Natural killer cell (primary cell): ENCODE measurements around the gene ABHD12B. TPM values are rescaled to one million over a fixed set of nuclear protein-coding genes. Genes with fewer than 3 reads are reported as not detected.
A peak's percentile ranks its signal among the peaks of the same experiment; 100 is the strongest.

Experiments
- ATAC-seq, 3 donors: fragments of 150-1000 bp in 2 of 3; fragments of 200-7000 bp in 1 of 3; cut with Tn5 transposase; 1 replicate in 1 of 3; 2 replicates in 2 of 3; pipeline ENCODE4 v1.10.0; 2021; ENCODE audit warnings: mild to moderate bottlenecking in 2 of 3, moderate library complexity in 2 of 3
- DNase-seq, 2 donors: peaks; one replicate each; pipeline versions ENCODE4 v3.0.0 to v3.0.0-alpha.2; 2013 to 2021; ENCODE audit warnings: mixed read lengths in 1 of 2
- H3K27ac ChIP-seq: one replicate; pipeline ENCODE4 v1.5.1; 2013; ENCODE audit warnings: mild to moderate bottlenecking, low read length
- H3K27me3 ChIP-seq: one replicate; pipeline ENCODE4 v1.6.1; 2013; ENCODE audit warnings: low read length; ENCODE audit not compliant: control insufficient read depth, insufficient read depth
- H3K36me3 ChIP-seq: one replicate; pipeline ENCODE4 v1.6.1; 2013; ENCODE audit warnings: low read length; ENCODE audit not compliant: control insufficient read depth, insufficient read depth
- H3K4me1 ChIP-seq: one replicate; pipeline ENCODE4 v1.6.1; 2013; ENCODE audit warnings: low read length; ENCODE audit not compliant: control insufficient read depth, insufficient read depth
- H3K4me3 ChIP-seq: one replicate; pipeline ENCODE4 v1.5.1; 2013; ENCODE audit warnings: low read length
- H3K9me3 ChIP-seq: one replicate; pipeline ENCODE4 v1.6.1; 2013; ENCODE audit warnings: low read length; ENCODE audit not compliant: control insufficient read depth, insufficient read depth
- H3K27ac Mint-ChIP-seq, 2 donors: one replicate each; pipeline ENCODE4 v1.8.0; 2022; ENCODE audit warnings: mild to moderate bottlenecking in 2 of 2, mixed read lengths in 2 of 2, moderate library complexity in 1 of 2
- H3K27me3 Mint-ChIP-seq, 2 donors: one replicate each; pipeline ENCODE4 v1.8.0; 2022; ENCODE audit warnings: low read depth in 2 of 2, mixed read lengths in 2 of 2
- H3K36me3 Mint-ChIP-seq: one replicate; pipeline ENCODE4 v1.8.0; 2022; ENCODE audit warnings: mixed read lengths
- H3K4me1 Mint-ChIP-seq, 2 donors: one replicate each; pipeline ENCODE4 v1.8.0; 2022; ENCODE audit warnings: mixed read lengths in 2 of 2
- H3K4me3 Mint-ChIP-seq: one replicate; pipeline ENCODE4 v1.8.0; 2022; ENCODE audit warnings: mild to moderate bottlenecking, moderate library complexity, mixed read lengths
- H3K9me3 Mint-ChIP-seq, 2 donors: one replicate each; pipeline ENCODE4 v1.8.0; 2022; ENCODE audit warnings: mixed read lengths in 2 of 2
- CTCF ChIP-seq: fragments of 200-600 bp; IDR thresholded peaks from one replicate; pipeline ENCODE4 v1.8.0; 2022; ENCODE audit warnings: antibody characterized with exemption
- WGBS: methylation state at CpG from one replicate; pipeline ENCODE4 v1.1.7; 2013; ENCODE audit warnings: missing lambda C conversion rate; ENCODE audit not compliant: insufficient coverage; 5-methylcytosine and 5-hydroxymethylcytosine counted together
- intact Hi-C: fragments of 100-400 bp; cut with micrococcal nuclease; formaldehyde crosslinking; loops from one replicate; pipeline ENCODE4 v1.14.2; 2022
- total RNA-seq, 4 donors: library from RNA; stranded (reverse); fragments of 120-200 nt in 1 of 4; gene quantifications; one replicate each; pipeline versions ENCODE4 v1.2.3 to v1.2.4, GENCODE V29; 2013 to 2022

Gene ABHD12B
- total RNA-seq, 3 donors from 2014 or later (not counting 1 experiment from before 2014, with no cell fraction given) = not detected

GRCh38 chr14:50830932-50831725 lies 40.7 kb upstream of the ABHD12B start, which contains the start of gene NIN:
TSS of gene NIN (minus strand) at chr14:50831162. CDS start at chr14:50822056, 9,106 bp downstream.
- Histone ChIP-seq H3K27me3 (no peaks in the 10 kb centered on the region), H3K4me3 (peak within 1 kb of the TSS; percentile 84), H3K4me1 (peaks cover 22% of the 10 kb centered on the region), H3K36me3 (no peaks in the 10 kb centered on the region), H3K27ac (peak within 1 kb of the TSS; percentile 87), H3K9me3 (no peaks in the 10 kb centered on the region)
- intact Hi-C loops = no loop called here
- TF ChIP-seq CTCF = no peak
- Mint-ChIP-seq H3K36me3 (no peaks in the 10 kb centered on the region), H3K27ac (peak within 1 kb of the TSS; percentile 92 to 97), H3K9me3 (no peaks in the 10 kb centered on the region), H3K27me3 (peaks cover 0 to 4% of the 10 kb centered on the region in 2 donors), H3K4me3 (peak within 1 kb of the TSS; percentile 98), H3K4me1 (peaks cover 42 to 53% of the 10 kb centered on the region in 2 donors)
- ATAC-seq (peak; percentile 82 to 90 (median 83)), DNase-seq (peak; percentile 70 to 88)
- WGBS = under 1% methylated on average over 97 of the region's 97 CpGs

GRCh38 chr14:50831726-50832168 lies 40.1 kb upstream of the ABHD12B start:
- Histone ChIP-seq H3K4me1 (peaks cover 22% of the 10 kb centered on the region), H3K27me3 (no peaks in the 10 kb centered on the region), H3K36me3 (no peaks in the 10 kb centered on the region), H3K9me3 (no peaks in the 10 kb centered on the region), H3K4me3 (peak overlapping the region; percentile 84), H3K27ac (peak overlapping the region; percentile 87)
- Mint-ChIP-seq H3K36me3 (no peaks in the 10 kb centered on the region), H3K27ac (peak overlapping the region; percentile 91 to 97), H3K4me3 (peak overlapping the region; percentile 98), H3K27me3 (peaks cover 0 to 4% of the 10 kb centered on the region in 2 donors), H3K9me3 (no peaks in the 10 kb centered on the region), H3K4me1 (peaks cover 42 to 47% of the 10 kb centered on the region in 2 donors)
- no peak for TF ChIP-seq CTCF
- intact Hi-C loops = no loop called here
- DNase-seq = no peak
- 14% methylated on average over 10 of the region's 10 CpGs for WGBS
- ATAC-seq = no peak

GRCh38 chr14:50832935-50833630 lies 38.8 kb upstream of the ABHD12B start:
- no peaks in the 10 kb centered on the region for H3K36me3 ChIP-seq
- no peak for DNase-seq
- H3K4me1 ChIP-seq = peaks cover 22% of the 10 kb centered on the region
- peaks cover 37 to 38% of the 10 kb centered on the region in 2 donors for H3K4me1 Mint-ChIP-seq
- TF ChIP-seq CTCF = no peak
- H3K27me3 Mint-ChIP-seq = peaks cover 0 to 4% of the 10 kb centered on the region in 2 donors
- H3K9me3 ChIP-seq = no peaks in the 10 kb centered on the region
- H3K9me3 Mint-ChIP-seq = no peaks in the 10 kb centered on the region
- H3K4me3 Mint-ChIP-seq = peak overlapping the region; percentile 98
- no peak overlapping the region for H3K4me3 ChIP-seq
- WGBS = 98% methylated on average over 5 of the region's 6 CpGs
- intact Hi-C loops = no loop called here
- H3K36me3 Mint-ChIP-seq = no peaks in the 10 kb centered on the region
- H3K27ac Mint-ChIP-seq = peak overlapping the region; percentile 2 to 97
- ATAC-seq = no peak
- H3K27ac ChIP-seq = no peak overlapping the region
- no peaks in the 10 kb centered on the region for H3K27me3 ChIP-seq
